Liver (tissue), 3 donors: ENCODE measurements around the gene POLN.

ENCODE experiments used
- CTCF ChIP-seq: fragments of 150-350 bp; IDR thresholded peaks from 2 replicates; pipeline ENCODE4 v1.5.1; 2017; ENCODE audit warnings: improper control_type of control experiment, low read depth, low read length; ENCODE audit not compliant: missing input control
- EGR1 ChIP-seq, 2 donors: IDR thresholded peaks; 2 replicates each; pipeline ENCODE4 v1.6.1; 2016 to 2018; ENCODE audit warnings: antibody characterized with exemption in 2 of 2, low read depth in 2 of 2
- GABPA ChIP-seq, 2 donors: IDR thresholded peaks in 1 of 2; conservative IDR thresholded peaks in 1 of 2; 2 replicates each; pipeline ENCODE4 v1.6.1; 2016; ENCODE audit warnings: antibody characterized with exemption in 2 of 2, mild to moderate bottlenecking in 1 of 2, moderate library complexity in 1 of 2
- HNF4A ChIP-seq, 2 donors: conservative IDR thresholded peaks; 2 replicates each; pipeline ENCODE4 v1.6.1; 2016; ENCODE audit warnings: antibody characterized with exemption in 2 of 2, mild to moderate bottlenecking in 2 of 2
- JUND ChIP-seq, 2 donors: IDR thresholded peaks; 2 replicates each; pipeline ENCODE4 v1.6.1; 2016; ENCODE audit warnings: antibody characterized with exemption in 2 of 2
- NR2F2 ChIP-seq: IDR thresholded peaks from 2 replicates; pipeline ENCODE4 v1.6.1; 2016; ENCODE audit warnings: antibody characterized with exemption
- RAD21 ChIP-seq, 2 donors: IDR thresholded peaks; 2 replicates each; pipeline ENCODE4 v1.6.1; 2016; ENCODE audit warnings: antibody characterized with exemption in 2 of 2, mild to moderate bottlenecking in 2 of 2
- RXRA ChIP-seq, 2 donors: IDR thresholded peaks; 2 replicates each; pipeline ENCODE4 v1.6.1; 2017 to 2018; ENCODE audit warnings: antibody characterized with exemption in 2 of 2, mild to moderate bottlenecking in 1 of 2
- TAF1 ChIP-seq: conservative IDR thresholded peaks from 2 replicates; pipeline ENCODE4 v1.6.1; 2016; ENCODE audit warnings: antibody characterized with exemption, mild to moderate bottlenecking
- TF ChIP-seq, protein P1 (sequence below): IDR thresholded peaks from 2 replicates; pipeline ENCODE4 v1.6.1; 2016; ENCODE audit warnings: antibody characterized with exemption
- TF ChIP-seq, protein P2 (sequence below): IDR thresholded peaks from 2 replicates; pipeline ENCODE4 v1.6.1; 2016; ENCODE audit warnings: antibody characterized with exemption
- TF ChIP-seq, protein P3 (sequence below): IDR thresholded peaks from 2 replicates; pipeline ENCODE4 v1.6.1; 2016; ENCODE audit warnings: antibody characterized with exemption
- donor health status: healthy.
- donor health status: healthy.

DNA sequence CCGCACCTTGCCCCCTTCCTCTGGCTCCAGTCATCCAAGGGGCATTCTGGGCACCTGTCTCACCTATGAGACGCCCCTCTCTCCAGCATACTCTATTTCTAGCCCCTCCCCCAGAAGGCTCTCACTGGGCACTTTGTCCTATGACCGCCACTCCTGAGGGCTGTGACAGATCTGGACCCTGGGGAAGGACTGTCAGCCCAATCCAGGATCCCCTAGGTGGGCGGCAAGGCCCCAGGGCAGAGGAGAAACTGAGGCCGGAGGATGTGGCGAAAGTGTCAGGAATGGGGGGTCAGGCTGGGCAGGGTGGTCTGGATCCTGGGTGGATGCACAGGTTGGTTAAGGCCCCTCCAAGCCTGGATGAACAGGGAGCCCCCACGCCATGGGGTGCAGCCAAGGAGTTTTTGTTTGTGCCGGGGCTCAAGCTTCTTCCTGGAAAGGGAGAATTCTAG, 198.9 kb downstream of the POLN start:
- TF ChIP-seq, protein P1, sequence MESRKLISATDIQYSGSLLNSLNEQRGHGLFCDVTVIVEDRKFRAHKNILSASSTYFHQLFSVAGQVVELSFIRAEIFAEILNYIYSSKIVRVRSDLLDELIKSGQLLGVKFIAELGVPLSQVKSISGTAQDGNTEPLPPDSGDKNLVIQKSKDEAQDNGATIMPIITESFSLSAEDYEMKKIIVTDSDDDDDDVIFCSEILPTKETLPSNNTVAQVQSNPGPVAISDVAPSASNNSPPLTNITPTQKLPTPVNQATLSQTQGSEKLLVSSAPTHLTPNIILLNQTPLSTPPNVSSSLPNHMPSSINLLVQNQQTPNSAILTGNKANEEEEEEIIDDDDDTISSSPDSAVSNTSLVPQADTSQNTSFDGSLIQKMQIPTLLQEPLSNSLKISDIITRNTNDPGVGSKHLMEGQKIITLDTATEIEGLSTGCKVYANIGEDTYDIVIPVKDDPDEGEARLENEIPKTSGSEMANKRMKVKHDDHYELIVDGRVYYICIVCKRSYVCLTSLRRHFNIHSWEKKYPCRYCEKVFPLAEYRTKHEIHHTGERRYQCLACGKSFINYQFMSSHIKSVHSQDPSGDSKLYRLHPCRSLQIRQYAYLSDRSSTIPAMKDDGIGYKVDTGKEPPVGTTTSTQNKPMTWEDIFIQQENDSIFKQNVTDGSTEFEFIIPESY: no peak
- TF ChIP-seq CTCF: no peak
- no peak for TF ChIP-seq TAF1
- no peak for TF ChIP-seq HNF4A (conservative IDR thresholded peaks at IDR 0.05)
- TF ChIP-seq GABPA (IDR thresholded peaks at IDR 0.05 in 1 of 2, conservative IDR thresholded peaks at IDR 0.05 in 1 of 2): no peak
- TF ChIP-seq EGR1 (IDR thresholded peaks at IDR 0.05; ENCODE audit: low read depth in 2 of 2): no peak
- TF ChIP-seq RAD21 (IDR thresholded peaks at IDR 0.05): no peak
- TF ChIP-seq, protein P2, sequence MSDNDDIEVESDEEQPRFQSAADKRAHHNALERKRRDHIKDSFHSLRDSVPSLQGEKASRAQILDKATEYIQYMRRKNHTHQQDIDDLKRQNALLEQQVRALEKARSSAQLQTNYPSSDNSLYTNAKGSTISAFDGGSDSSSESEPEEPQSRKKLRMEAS: no peak
- TF ChIP-seq NR2F2: no peak
- TF ChIP-seq, protein P3, sequence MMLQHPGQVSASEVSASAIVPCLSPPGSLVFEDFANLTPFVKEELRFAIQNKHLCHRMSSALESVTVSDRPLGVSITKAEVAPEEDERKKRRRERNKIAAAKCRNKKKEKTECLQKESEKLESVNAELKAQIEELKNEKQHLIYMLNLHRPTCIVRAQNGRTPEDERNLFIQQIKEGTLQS: no peak
- TF ChIP-seq RXRA (IDR thresholded peaks at IDR 0.05): no peak
- no peak for TF ChIP-seq JUND (IDR thresholded peaks at IDR 0.05)
